NCI-H2196 treated with DMSO at 0.1 percent for 48 hours (cell line): ENCODE data around the gene KIF7.
"Not testable (repeated sequence)": the region's sequence is repeated elsewhere in the genome, so short reads cannot be mapped to it uniquely, and the experiment has no call there.

Source experiments
- DNase-seq: peaks from one replicate; lab custom pipeline; 2025; ENCODE audit not compliant: unreplicated experiment; lab: John Stamatoyannopoulos, UW

Gene KIF7

GRCh38 chr15:89625716-89626115 is 29.6 kb downstream of the KIF7 start:
- DNase-seq = no peak

- DNase-seq = no peak
Measured at GRCh38 chr15:89623165-89623564, 32.1 kb downstream of the KIF7 start.

DNA sequence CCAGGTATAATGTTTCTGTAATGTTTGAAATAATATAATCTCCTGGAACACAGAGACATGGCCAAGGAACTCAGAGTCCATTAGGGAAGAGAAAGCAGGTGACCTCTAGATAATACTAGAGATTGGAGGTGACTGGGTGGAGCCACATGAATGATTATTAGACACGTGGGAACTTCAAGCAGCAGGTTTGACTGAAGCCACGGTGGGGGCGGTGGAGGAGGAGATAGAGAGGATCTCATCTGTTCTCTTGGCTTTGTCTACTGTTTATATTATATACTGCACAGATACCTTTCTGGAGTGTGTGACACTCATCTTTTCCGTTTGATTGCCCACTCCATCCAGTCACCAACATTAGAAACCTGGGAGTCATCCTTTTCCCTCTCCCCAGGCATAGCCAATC is 33.7 kb downstream of the KIF7 start:
- no peak for DNase-seq

DNA sequence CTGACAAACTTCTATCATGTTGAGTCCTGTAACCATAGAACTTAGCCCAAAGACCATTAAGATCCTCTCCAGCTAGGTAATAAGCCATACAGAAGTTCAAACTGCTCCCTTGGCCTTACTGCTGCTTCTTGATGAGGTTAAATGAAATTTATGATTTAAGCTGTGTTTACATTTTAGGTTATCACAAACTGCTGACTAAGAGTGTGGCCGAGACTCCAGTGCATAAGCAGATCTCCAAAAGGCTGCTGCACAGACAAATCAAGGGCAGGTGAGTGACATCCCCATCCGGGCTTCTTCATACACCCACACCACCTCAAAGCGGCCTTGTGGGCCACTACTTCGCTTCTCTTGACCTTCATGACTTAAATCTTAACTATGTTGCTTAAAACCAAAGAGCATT is 39.0 kb downstream of the KIF7 start:
- no peak for DNase-seq

DNA sequence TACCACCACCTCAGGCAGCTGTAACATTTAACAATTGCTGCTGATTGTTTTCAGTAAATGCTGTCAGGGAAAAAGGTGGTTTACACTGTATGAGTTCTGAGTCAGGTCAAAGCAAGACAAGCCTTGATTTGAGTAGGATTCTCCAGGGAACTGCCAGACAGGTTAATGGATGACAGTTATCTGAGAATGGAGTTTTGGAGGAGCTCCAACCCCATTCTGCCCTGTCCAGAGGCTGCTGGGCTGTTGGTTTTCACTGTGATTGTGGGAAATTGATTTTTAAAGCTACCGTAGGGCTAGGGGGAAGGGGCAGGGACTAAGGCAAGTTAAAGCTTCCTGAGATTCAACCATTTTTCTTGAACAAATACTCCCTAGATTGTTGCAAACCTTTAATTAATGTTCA is 40.1 kb downstream of the KIF7 start:
- no peak for DNase-seq

DNA sequence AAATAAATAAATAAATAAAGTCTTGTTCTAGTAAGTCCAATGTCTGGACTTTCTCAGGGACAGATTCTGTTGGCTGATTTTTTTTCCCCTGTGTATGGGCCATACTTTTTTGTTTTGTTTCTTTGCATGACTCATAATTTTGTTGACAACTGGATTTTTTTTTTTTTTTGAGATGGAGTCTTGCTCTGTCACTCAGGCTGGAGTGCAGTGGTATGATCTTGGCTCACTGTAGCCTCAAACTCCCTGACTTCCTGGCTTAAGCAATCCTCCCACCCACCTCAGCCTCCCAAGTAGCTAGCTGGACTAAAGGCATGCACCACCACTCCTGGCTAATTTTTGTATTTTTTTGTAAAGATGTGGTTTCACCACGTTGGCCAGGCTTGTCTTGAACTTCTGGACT is 41.1 kb downstream of the KIF7 start:
- no peak for DNase-seq

GRCh38 chr15:89613031-89613430 is 42.2 kb downstream of the KIF7 start:
- DNase-seq = no peak

DNA sequence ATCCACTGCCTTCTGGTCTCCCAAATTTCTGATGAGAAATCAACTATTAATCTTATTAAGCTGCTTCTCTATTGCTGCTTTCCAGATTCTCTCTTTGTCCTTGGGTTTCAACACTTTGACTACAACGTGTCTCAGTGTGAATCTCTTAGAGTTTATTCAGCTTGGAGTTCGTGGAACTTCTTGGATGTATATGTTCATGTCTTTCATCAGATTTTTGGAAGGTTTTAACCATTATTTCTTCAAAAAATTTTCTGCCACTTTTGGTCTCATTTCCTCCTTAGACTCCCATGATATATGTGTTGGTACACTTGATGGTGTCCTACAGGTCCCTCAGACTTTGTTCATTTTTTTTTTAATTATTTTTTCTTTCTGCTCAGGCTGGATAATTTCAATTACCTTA is 44.0 kb downstream of the KIF7 start:
- DNase-seq = no peak

GRCh38 chr15:89599021-89599420 is 56.2 kb downstream of the KIF7 start:
- no peak for DNase-seq

DNA sequence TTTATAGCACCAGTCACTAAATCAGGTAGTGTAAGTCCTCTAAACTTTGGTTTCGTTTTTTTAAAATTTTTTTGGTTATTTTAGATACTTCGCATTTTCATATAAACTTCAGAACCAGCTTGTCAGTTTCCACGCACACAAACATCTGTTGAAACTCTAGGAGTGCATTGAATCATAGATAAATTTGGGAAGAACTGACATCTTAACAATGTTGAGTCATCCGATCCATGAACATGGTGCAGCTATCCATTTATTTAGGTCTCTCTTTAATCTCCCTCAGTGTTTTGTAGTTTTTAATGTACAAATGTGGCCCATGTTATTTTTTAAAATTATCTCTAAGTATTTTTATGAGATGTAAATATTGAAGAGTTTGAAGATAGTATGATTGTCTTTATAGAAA is 62.2 kb downstream of the KIF7 start:
- no peak for DNase-seq

GRCh38 chr15:89591834-89592233 is 63.4 kb downstream of the KIF7 start:
- no peak for DNase-seq

DNA sequence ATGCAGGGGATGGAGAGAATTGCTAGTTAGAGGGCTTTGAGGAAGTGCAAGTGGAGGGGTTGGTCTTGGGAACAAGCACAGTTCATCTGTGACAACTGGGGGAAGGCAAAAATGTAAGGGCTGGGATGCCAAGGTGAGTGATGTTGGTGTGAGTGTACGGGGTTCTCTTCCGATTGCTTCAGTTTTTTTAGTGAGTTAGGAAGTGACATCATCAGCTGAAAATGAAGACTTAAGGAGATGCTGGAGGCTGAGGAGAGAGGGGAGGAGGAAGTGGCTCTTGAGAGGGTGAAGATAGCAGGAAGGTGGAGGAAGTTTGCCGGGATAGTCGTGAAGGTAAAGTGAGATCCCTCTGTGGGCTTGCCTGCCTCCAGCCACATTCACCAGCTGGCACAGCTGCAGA is 67.3 kb downstream of the KIF7 start:
- DNase-seq = no peak

GRCh38 chr15:89586651-89587050 is 68.6 kb downstream of the KIF7 start:
- DNase-seq = no peak

DNA sequence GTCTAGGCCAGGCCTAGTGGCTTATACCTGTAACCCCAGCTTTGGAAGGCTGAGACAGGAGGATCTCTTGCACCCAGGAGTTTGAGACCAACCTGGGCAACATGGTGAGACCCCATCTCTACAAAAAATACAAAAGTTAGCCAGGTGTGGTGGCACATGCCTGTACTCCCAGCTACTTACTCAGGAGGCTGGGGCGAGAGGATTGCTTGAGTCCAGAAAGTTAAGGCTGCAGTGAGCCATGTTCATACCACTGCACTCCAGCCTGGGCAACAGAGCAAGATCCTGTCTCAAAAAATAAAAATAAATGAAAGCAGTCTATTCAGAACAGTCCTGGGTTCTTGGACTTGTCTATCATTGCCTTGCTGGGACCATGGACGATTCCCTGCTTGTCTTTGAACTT is 74.5 kb downstream of the KIF7 start:
- DNase-seq = not testable (repeated sequence)

- DNase-seq = no peak
Measured at GRCh38 chr15:89578146-89578545, 77.1 kb downstream of the KIF7 start.
